Activated naive CD4-positive, alpha-beta T cell treated with anti-CD3 and anti-CD28 coated beads, Interleukin-2, amount 10 ng/mL, durations not matched to agents 7 days and 5 days (primary cell): Measurements from ENCODE around the gene ZNF687.

Source experiments
- CTCF ChIA-PET: fragments of 350-600 bp; sonication (Branson Sonifier 250); formaldehyde crosslinking; loops from one replicate; lab custom pipeline; 2021; ENCODE audit warnings: antibody characterized with exemption; lab: Charles Lee
- DNase-seq: peaks from one replicate; pipeline ENCODE4 v3.0.0-alpha.2; 2020
- H3K27ac Mint-ChIP-seq: one replicate; pipeline ENCODE4 v1.8.0; 2021; ENCODE audit warnings: mild to moderate bottlenecking, moderate library complexity, mixed read lengths
- H3K27me3 Mint-ChIP-seq: one replicate; pipeline ENCODE4 v1.8.0; 2021; ENCODE audit warnings: mild to moderate bottlenecking, mixed read lengths
- H3K36me3 Mint-ChIP-seq: one replicate; pipeline ENCODE4 v1.8.0; 2021; ENCODE audit warnings: mixed read lengths
- H3K4me1 Mint-ChIP-seq: one replicate; pipeline ENCODE4 v1.8.0; 2021; ENCODE audit warnings: mixed read lengths
- H3K4me3 Mint-ChIP-seq: one replicate; pipeline ENCODE4 v1.8.0; 2021; ENCODE audit warnings: mild to moderate bottlenecking, moderate library complexity, mixed read lengths
- H3K9me3 Mint-ChIP-seq: one replicate; pipeline ENCODE4 v1.8.0; 2021; ENCODE audit warnings: mixed read lengths

The ZNF687 gene

DNA sequence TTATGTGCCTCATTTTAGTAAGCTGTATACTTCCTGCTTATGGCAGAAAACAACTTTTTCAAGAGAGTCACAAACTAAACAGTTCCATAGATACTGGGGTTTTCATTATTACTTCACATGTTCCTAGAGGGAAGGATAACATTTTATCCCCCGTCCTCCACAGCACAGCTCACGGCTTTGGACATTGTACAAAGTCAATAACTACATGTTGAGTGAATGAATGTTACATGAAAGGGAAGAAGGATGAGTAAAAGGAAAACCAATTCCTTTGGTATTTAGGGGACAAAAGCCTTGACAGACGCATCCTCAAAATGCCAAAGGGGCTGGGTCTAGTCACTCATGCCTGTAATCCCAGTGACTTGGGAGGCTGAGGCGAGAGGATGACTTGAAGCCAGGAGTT, 30.3 kb downstream of the ZNF687 start:
- Mint-ChIP-seq H3K9me3 (no peaks in the 10 kb centered on the region), H3K4me3 (no peak overlapping the region)
- CTCF ChIA-PET: interaction anchor here (1.0 to 4.7 kb wide), 4 partner anchors 11 to 31 kb away, joined by 4 to 40 read pairs (median 22); no protein-coding TSS in a partner anchor

DNA sequence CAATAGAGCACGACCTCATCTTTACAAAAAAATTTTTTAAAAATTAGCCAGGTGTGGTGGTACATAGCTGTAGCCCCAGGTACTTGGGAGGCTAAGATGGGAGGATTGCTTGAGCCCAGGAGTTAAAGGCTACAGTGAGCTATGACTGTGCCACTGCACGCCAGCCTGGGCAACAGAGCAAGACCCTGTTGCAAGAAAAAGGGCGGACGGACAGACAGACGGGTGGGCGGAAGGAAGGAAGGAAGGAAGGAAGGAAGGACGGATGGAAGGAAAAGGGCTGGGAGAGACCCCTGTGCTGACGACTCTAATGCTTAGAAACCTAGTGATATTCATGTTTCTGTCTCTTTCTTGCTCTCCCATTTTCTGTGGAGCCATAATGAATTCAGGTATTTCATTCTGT, 30.7 kb downstream of the ZNF687 start:
- Mint-ChIP-seq H3K4me3 (no peak overlapping the region), H3K36me3 (peaks cover 48% of the 10 kb centered on the region)
- CTCF ChIA-PET: interaction anchor here (1.7 to 4.7 kb wide), 3 partner anchors 12 to 27 kb away, joined by 5 to 40 read pairs (median 39); partner anchors contain the start of gene PI4KB

More for the DNA sequence above, 30.3 kb downstream of the ZNF687 start:
- Mint-ChIP-seq H3K4me1 (peaks cover 19% of the 10 kb centered on the region), H3K27me3 (no peaks in the 10 kb centered on the region), H3K36me3 (peaks cover 50% of the 10 kb centered on the region), H3K27ac (no peak overlapping the region)
- DNase-seq: no peak

DNA sequence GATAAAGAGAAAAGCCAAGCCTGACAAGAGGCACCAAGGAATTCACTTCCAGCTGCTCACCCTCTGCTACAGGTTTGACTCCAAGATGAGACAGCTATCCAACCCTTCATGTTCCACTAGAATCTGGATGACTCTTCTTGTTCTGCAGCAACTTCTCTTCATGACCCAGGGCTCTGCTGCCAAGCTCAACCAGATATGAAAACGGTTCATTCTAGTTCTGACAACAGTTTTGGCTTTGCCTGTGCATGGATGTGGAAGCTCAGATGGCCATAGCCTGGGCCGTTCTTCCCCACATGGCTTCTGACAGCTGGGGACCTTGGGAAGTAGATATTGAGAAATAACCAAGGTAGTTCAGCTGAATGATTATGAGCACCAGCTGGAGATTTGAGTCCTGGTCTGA, 31.4 kb downstream of the ZNF687 start:
- CTCF ChIA-PET: interaction anchor here (1.7 to 4.7 kb wide), 3 partner anchors 13 to 26 kb away, joined by 5 to 40 read pairs (median 39); partner anchors contain the start of gene PI4KB
- H3K36me3 Mint-ChIP-seq: peaks cover 42% of the 10 kb centered on the region

More for the DNA sequence above, 30.7 kb downstream of the ZNF687 start:
- no peak for DNase-seq
- no peaks in the 10 kb centered on the region for H3K27me3 Mint-ChIP-seq
- no peaks in the 10 kb centered on the region for H3K9me3 Mint-ChIP-seq
- H3K27ac Mint-ChIP-seq: no peak overlapping the region
- H3K4me1 Mint-ChIP-seq: peaks cover 19% of the 10 kb centered on the region

DNA sequence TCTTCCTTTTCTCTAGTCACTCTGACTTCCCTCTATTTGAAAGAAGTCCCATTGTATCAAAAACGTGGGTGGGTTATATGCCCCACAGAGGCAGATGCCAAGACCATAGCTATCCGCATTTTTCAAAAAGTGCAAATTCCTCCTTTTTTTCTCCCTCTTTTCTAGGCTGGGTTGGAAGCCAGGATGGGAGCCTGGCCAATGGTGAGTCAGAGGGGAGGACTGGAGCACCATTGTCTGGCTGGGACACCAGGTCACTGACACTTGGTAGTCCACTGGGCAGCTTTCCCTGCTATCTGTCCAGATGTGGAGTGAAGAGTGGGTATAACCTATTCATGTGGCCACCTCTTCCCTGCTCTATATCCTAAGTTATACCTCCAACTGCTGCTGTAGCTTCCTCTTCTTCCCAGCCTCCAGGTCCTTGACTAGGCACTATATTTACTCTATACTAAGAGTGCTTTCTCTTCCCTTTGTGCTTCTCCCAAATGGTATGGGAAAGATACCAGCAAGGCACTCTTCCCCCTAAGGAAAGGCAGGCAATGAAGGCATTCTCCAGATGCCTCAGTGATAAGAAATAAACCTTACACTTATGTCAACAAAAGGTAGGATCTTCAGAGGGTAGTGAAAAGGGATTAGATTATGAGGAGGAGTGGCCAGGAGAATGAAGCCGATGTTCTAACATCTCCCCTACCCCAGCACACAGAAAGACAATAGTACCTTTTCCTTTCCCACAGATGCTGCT, 32.2 kb downstream of the ZNF687 start:
- no peak for DNase-seq
- Mint-ChIP-seq H3K4me1 (peaks cover 19% of the 10 kb centered on the region), H3K9me3 (no peaks in the 10 kb centered on the region), H3K27me3 (no peaks in the 10 kb centered on the region), H3K36me3 (peaks cover 41% of the 10 kb centered on the region), H3K4me3 (no peak overlapping the region), H3K27ac (no peak overlapping the region)
- CTCF ChIA-PET: interaction anchor here (1.0 to 4.7 kb wide), 3 partner anchors 13 to 26 kb away, joined by 5 to 39 read pairs (median 6); partner anchors contain the start of gene PI4KB

More for the DNA sequence above, 31.4 kb downstream of the ZNF687 start:
- Mint-ChIP-seq H3K4me3 (no peak overlapping the region), H3K4me1 (peaks cover 19% of the 10 kb centered on the region), H3K9me3 (no peaks in the 10 kb centered on the region), H3K27ac (no peak overlapping the region), H3K27me3 (no peaks in the 10 kb centered on the region)
- no peak for DNase-seq

DNA sequence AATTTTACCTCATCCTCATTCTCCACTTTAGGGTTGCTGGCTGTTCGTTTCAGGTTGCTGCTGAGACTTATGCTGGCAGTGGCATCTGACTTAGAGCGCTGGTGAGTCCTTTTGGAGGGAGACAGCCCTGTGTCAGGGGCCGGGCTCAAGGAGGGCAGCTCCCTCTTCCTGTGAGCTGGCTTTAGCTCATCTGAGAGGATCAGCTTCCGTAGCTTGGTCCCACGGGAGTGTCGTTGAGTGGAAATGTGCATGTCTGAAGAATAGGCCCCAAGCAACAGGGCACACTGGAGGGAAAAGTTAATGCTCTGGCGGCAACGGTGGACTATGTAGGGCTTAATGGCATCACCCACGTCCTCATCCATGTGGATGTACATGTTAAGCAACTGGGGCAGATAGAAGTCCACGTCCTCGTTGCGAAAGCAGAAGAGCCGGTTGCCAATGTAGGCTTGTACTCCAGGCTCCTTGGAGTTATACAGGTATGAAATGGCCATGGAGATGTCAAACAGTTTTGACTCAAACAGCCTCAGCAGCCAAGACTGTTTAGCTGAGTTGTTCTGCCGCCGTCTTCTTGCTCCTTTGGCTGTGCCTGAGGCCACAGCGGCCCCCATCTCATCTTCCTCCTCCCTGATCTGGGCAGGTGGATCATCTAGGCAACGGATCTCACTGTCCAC, 33.6 kb downstream of the ZNF687 start:
- H3K27me3 Mint-ChIP-seq: no peaks in the 10 kb centered on the region

DNA sequence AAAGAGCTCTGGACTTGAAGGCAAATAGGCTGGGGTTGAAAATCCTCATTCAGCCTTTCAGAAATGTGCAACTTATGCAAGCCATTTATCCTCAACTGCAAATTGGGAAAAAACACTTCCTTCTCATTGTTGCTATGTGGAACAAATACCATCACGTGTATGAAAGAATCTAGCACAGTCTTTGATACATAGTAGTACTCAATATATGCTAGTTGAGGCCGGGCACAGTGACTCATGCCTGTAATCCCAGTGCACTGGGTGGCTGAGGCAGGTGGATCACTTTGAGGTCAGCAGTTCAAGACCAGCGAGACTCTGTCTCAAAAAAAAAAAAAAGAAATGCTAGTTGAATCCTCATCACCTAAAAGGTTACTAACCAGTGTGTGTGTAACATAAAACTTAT, 36.9 kb downstream of the ZNF687 start:
- Mint-ChIP-seq H3K27me3 (no peaks in the 10 kb centered on the region), H3K9me3 (no peaks in the 10 kb centered on the region), H3K36me3 (peaks cover 53% of the 10 kb centered on the region), H3K4me3 (no peak overlapping the region), H3K27ac (no peak overlapping the region), H3K4me1 (peaks cover 12% of the 10 kb centered on the region)
- no peak for DNase-seq
- CTCF ChIA-PET: interaction anchor here (1.4 kb wide), 1 partner anchor 22 kb away, joined by 3 read pairs; no protein-coding TSS in a partner anchor

More for the DNA sequence above, 33.6 kb downstream of the ZNF687 start:
- CTCF ChIA-PET: interaction anchor here (1.0 to 1.8 kb wide), 2 partner anchors 11 to 18 kb away, joined by 3 to 5 read pairs; partner anchors contain the start of gene PI4KB
- Mint-ChIP-seq H3K27ac (no peak overlapping the region), H3K4me1 (peaks cover 19% of the 10 kb centered on the region), H3K4me3 (no peak overlapping the region), H3K36me3 (peaks cover 49% of the 10 kb centered on the region), H3K9me3 (no peaks in the 10 kb centered on the region)
- no peak for DNase-seq

DNA sequence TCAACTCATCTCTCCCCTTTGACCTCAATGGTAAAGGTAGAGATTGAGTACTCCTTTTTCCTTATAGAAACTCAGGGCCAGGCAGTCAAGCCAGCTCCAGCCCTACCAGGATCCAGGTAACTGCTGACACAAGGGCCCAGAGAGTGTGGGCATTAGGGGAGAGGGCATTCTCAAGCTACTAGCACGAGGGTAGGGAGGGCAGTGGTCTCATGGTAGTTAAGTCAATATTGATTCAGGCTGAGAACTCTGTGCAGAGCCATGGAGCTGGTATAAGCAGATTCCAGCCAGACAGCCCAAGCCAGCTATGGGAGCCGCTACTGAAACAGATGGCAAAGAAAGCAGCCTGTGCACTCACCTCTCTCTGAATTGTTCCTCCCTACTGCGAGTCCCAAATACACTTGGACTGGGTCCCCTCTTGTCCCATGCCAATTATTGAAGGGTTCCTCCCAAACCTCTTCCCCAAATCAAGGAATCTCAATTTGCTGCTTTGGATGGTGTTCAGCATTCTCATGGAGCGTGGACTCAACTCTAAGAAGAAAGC, 42.4 kb downstream of the ZNF687 start:
- H3K4me1 Mint-ChIP-seq: peaks cover 46% of the 10 kb centered on the region
- H3K9me3 Mint-ChIP-seq: no peaks in the 10 kb centered on the region
- peaks cover 44% of the 10 kb centered on the region for H3K36me3 Mint-ChIP-seq
- CTCF ChIA-PET: no interaction called here
- H3K27me3 Mint-ChIP-seq: no peaks in the 10 kb centered on the region
- no peak for DNase-seq
- H3K27ac Mint-ChIP-seq: no peak overlapping the region
- no peak overlapping the region for H3K4me3 Mint-ChIP-seq

DNA sequence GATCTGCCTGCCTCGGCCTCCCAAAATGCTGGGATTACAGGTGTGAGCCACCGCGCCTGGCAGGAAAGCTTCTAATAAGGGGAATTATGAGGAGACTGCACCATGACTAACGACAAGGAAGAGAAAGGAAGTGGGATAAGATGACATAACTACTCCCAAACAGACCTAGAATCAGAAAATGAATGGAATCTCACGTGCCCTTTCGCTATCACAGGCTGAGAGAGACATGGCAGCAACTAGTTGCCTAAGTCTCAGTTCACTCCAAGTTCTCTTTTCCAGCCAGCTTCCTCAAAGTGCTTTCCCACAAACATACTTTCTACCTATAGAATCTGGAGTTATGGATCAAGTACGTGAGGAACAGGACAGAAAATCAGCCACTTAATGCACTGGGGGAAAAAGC, 43.1 kb downstream of the ZNF687 start:
- peaks cover 46% of the 10 kb centered on the region for H3K4me1 Mint-ChIP-seq
- CTCF ChIA-PET: interaction anchor here (2.7 kb wide), 1 partner anchor 25 kb away, joined by 15 read pairs; no protein-coding TSS in a partner anchor
- peak overlapping the region; percentile 94 for H3K27ac Mint-ChIP-seq
- peak overlapping the region; percentile 98 for H3K4me3 Mint-ChIP-seq
- no peak for DNase-seq
- no peaks in the 10 kb centered on the region for H3K9me3 Mint-ChIP-seq
- no peaks in the 10 kb centered on the region for H3K27me3 Mint-ChIP-seq
- H3K36me3 Mint-ChIP-seq: peaks cover 41% of the 10 kb centered on the region

DNA sequence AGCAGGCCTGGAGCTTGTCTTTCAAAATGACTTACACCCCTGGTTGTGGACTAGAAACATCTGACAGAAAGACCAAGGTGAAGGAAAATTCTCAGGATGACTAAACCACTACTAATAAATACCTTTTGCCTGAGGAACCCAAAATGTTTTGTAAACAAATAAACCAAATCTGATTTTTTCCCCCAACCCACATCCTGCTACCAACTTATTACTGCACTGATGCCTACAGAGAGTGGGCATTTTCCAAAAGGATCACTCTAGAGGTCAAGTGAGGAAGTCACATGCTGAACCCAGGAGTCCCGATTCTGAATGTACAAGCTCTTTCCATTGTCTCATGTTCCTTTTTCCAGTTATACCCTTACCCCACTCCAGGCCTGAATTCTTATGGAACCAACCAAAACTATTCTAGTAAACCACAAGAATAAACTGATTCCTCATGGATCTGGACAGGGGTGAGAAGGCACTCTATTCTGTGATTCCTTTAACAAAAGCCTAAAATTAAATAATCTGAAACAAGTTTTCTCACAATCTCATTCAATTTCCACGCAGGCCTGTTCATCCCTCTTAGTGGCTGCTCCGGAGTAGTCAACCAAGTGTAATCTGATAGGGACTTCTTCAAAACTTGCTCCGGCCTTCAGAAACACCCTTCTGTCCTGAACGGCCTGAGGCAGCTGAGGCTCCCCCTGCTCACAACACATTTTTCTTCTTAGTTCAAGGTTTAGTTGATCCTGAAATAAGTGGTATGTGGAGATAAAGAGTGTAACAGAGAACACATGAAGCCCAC, 43.7 kb downstream of the ZNF687 start:
- H3K4me3 Mint-ChIP-seq: peak overlapping the region; percentile 98
- no peak for DNase-seq
- CTCF ChIA-PET: interaction anchor here (0.8 to 2.7 kb wide), 3 partner anchors 15 to 74 kb away, joined by 3 to 15 read pairs (median 3); no protein-coding TSS in a partner anchor
- peaks cover 45% of the 10 kb centered on the region for H3K4me1 Mint-ChIP-seq
- H3K27ac Mint-ChIP-seq: peak overlapping the region; percentile 94
- H3K9me3 Mint-ChIP-seq: no peaks in the 10 kb centered on the region
- H3K36me3 Mint-ChIP-seq: peaks cover 35% of the 10 kb centered on the region
- H3K27me3 Mint-ChIP-seq: peaks cover 2% of the 10 kb centered on the region

DNA sequence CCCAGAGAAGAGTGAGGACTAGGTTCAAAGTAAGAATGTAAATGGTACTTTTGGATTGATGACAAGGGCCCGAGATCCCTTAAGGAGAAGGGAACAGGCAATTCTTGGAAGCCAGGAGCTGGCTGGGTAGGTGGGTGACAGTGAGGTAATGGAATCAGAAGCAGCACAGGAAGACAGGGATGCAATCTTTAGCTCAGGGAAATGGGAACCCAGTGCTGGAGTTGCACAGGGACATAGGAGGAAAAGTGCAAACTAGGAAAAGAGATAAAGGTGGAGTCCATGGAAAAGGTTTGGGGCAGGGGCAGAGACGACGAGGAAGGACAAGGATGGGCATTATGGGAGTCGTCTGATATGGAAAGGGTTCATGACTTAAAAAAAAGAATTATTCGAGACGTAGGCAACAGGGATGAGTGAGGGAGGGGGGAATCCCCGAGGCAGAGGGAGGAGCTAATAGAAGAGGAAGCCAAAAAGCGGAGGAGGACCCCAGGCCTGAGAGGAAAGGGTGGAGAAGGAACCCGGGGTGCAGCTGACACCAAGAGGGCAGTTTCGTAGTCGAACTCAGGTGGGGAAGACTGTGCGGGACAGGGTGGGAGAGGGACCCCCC, 44.6 kb downstream of the ZNF687 start:
- peaks cover 44% of the 10 kb centered on the region for H3K4me1 Mint-ChIP-seq
- peaks cover 32% of the 10 kb centered on the region for H3K36me3 Mint-ChIP-seq
- H3K27ac Mint-ChIP-seq: peak overlapping the region; percentile 94
- peak; percentile 72 for DNase-seq
- H3K9me3 Mint-ChIP-seq: no peaks in the 10 kb centered on the region
- CTCF ChIA-PET: interaction anchor here (0.6 to 2.7 kb wide), 7 partner anchors 11 to 75 kb away, joined by 3 to 15 read pairs (median 3); no protein-coding TSS in a partner anchor
- peaks cover 3% of the 10 kb centered on the region for H3K27me3 Mint-ChIP-seq
- peak overlapping the region; percentile 98 for H3K4me3 Mint-ChIP-seq

DNA sequence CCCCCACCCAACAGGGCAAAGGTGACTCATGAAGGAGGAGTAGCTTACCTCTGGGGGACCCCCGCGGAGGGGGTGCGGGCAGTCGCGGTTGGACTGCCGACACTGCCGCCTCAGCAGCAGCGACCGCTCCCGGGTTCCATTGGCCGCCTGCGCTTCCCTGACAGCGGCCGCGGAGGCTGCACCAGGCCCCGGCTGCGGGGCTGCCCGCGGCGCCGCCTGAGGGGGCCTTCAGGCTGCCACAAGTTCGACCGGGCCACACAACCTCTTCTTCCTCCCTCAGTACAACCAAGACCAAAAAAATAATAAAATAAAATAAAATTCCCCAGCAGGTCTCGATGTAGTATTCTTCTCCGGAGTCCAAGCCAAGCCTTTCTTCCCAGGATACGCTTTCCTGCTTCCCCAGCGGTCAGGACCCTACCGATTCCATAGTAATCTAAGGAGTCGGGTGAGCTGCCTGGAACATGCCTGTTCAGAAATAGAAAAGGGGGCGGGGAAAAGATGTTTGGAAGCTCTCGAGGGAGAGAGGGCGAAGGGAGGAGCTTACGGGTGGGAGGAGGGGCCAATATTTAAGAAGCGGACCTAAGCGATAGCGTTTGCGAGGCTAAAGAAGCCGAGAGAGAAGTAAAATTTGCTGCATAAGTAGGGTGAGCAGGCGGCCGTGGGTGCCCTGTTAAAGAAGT, 45.3 kb downstream of the ZNF687 start, which contains the start of gene PI4KB:
PI4KB (minus strand) TSS at position 194 of the 680 bp plus-strand sequence. CDS start 10,935 bp downstream, outside the sequence.
- peaks cover 39% of the 10 kb centered on the region for H3K4me1 Mint-ChIP-seq
- H3K9me3 Mint-ChIP-seq: no peaks in the 10 kb centered on the region
- H3K27me3 Mint-ChIP-seq: peaks cover 3% of the 10 kb centered on the region
- H3K4me3 Mint-ChIP-seq: peak within 1 kb of the TSS; percentile 98
- CTCF ChIA-PET: interaction anchor here (0.6 to 3.2 kb wide), 8 partner anchors 11 to 75 kb away, joined by 3 to 24 read pairs (median 4); no protein-coding TSS in a partner anchor
- peak within 1 kb of the TSS; percentile 94 for H3K27ac Mint-ChIP-seq
- H3K36me3 Mint-ChIP-seq: peaks cover 26% of the 10 kb centered on the region
- DNase-seq: peak; percentile 95

DNA sequence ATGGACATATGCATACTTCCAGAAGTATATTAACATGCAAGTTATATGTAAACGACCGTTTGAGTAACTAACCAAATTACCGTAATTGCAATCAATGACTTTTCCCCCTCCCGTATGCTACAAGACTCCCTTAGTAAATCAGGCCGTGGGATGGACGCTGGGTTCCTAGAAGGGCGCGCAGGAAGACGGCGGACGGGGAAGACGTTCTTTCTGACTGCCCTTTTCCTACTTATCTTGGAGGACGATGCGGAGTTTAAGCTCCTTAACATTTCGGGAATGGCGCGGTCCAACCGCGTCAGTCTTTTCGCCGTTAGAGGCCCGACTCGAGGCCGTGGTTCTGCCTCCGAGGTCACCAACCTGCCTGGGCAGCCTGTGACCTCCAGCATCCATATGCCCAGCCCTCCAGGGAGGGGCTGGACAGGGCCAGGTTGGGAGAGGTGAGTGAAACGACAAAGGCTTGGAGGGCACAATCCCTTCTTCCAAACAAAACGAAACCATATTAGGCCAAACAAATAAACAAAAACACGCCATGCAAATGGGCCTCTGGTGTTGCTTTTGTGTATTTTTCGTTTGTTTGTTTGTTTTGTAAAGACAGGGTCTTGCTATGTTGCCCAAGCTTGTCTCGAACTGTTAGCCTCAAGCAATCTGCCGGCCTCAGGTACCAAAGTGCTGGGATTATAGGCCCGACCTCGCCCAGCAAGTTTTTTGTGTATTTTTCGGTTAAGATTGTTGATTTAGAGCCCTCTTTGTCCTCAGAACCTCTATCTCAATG, 46.0 kb downstream of the ZNF687 start:
- Mint-ChIP-seq H3K4me1 (peaks cover 35% of the 10 kb centered on the region), H3K27me3 (peaks cover 3% of the 10 kb centered on the region), H3K36me3 (peaks cover 22% of the 10 kb centered on the region), H3K27ac (peak overlapping the region; percentile 92), H3K9me3 (no peaks in the 10 kb centered on the region), H3K4me3 (peak overlapping the region; percentile 98)
- CTCF ChIA-PET: interaction anchor here (1.0 to 3.2 kb wide), 5 partner anchors 12 to 28 kb away, joined by 3 to 24 read pairs (median 4); no protein-coding TSS in a partner anchor
- no peak for DNase-seq
